B cell (primary cell): ENCODE measurements around the gene NFIC.

Source experiments
- CTCF ChIP-seq: fragments of 200-600 bp; IDR thresholded peaks from one replicate; pipeline ENCODE4 v1.8.0; 2022; ENCODE audit warnings: antibody characterized with exemption, mild to moderate bottlenecking
- EZH2 ChIP-seq: IDR thresholded peaks from 2 replicates; pipeline ENCODE4 v1.6.1; 2012; ENCODE audit warnings: borderline replicate concordance, low read depth, mild to moderate bottlenecking, moderate library complexity, low read length; ENCODE audit not compliant: insufficient read depth, poor library complexity, severe bottlenecking

- TF ChIP-seq CTCF (no peak), EZH2 (no peak)
Measured at GRCh38 chr19:3406571-3407111, 40.3 kb downstream of the NFIC start.
